Activated CD4-positive, CD25-positive, alpha-beta regulatory T cell (primary cell): ENCODE results near the gene ANXA5.

Experiments
- DNase-seq, 4 experiments: peaks; one replicate each; lab custom pipeline; 2025; lab: John Stamatoyannopoulos, UW

Gene ANXA5

DNA sequence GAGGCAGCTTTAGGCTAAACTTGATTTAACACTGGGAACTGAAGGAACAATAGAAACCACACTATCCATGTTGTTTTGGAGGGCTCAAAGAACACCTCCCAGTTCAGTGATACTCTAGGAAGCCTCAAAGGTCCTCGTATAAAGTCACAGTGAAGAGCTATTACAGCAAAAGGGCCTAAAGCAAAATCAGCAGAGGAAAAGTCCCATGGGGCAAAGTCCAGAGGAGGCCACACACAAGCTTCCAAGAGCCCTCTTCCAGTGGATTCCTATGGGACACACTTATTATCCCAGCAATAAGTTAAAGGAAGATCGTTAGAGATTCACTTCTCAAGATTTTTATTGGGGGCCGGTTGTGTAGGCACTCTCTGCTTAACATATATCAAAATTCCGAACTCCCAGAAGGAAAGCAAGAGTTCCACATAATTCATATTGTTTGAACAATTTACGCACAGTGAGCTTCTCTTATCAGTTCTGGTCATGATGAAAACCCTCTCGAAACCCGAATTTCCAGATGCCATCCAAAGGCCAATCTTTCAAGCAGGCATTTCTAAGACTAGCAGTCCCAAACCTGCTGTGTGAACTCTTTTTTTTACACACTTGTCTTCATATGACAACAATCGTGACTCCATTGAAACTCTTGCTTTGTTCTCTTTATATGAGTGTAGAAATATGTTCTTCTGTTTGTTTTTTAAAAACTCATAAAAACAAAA lies 53.7 kb downstream of the ANXA5 start:
- no peak for DNase-seq

DNA sequence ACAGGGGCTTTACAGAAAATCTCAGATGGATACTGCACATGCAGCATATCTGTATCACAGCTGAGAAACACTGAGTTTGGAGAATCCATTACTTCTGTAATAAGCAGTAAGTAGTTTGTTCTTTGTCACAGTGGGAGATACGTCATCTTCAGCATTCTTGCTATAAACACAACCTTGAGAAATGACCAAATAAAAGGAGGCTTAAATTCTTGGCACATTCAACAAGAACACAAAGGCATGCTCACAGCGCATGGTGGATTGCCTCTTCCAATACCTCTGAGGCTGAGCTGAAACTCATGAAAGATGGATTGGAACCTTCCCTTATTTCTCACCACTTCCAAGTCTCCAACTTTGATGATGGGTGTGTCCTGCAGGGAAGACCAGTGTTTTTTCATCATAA lies 54.5 kb downstream of the ANXA5 start:
- no peak for DNase-seq

DNA sequence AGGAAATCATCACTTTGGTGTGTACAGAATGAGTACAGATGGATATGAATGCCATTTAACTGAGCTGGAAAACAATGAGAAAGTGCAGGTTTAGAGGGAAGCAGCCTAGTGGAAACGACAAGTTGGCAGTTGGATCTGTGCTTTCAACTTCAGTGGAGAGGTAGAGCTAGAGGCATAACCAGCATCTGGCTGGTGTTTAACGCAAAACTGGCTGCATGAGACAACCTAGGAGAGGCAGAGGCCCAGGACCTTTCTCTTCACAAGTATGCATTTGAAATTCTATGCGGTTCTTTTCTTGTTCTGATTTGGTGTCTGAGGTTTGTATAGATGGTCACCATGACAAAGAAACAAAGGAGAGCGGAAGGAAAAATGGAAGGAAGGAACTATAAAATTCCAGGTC lies 63.1 kb downstream of the ANXA5 start:
- DNase-seq = no peak

GRCh38 chr4:121632636-121633035 lies 64.1 kb downstream of the ANXA5 start:
- DNase-seq = no peak
